ENCODE data around the gene PTPRZ1. TPM values are rescaled to one million over a fixed set of nuclear protein-coding genes. Genes with fewer than 3 reads are reported as not detected.

Gene PTPRZ1
- total and polyA plus RNA-seq, 2 donors (not counting 1 experiment from before 2014, with no cell fraction given) = not detected

- Mint-ChIP-seq H3K27me3 (no peaks in the 10 kb centered on the region), H3K4me1 (no peaks in the 10 kb centered on the region), H3K4me3 (no peak overlapping the region), H3K9me3 (ENCODE audit: insufficient read depth) (no peaks in the 10 kb centered on the region), H3K27ac (no peak overlapping the region)
- intact Hi-C loops (cut with micrococcal nuclease) = no loop called here
- DNase-seq (no peak), ATAC-seq (ENCODE audit: low read depth) (no peak)
- H4K20me1 ChIP-seq (ENCODE audit: control insufficient read depth, insufficient read depth, low read length, poor library complexity, severe bottlenecking) = no peaks in the 10 kb centered on the region
- no peak overlapping the region for H3K27ac ChIP-seq (ENCODE audit: low read length in 2 of 2)
- no peaks in the 10 kb centered on the region for H3K9me3 ChIP-seq (ENCODE audit: control extremely low read depth in 1 of 3, control insufficient read depth in 2 of 3, insufficient read depth in 1 of 3, low read length in 2 of 3)
- TF ChIP-seq EZH2 (IDR thresholded peaks at IDR 0.05; ENCODE audit: borderline replicate concordance, insufficient read depth, low read depth, low read length, poor library complexity, severe bottlenecking) (no peak), CTCF (IDR thresholded peaks at IDR 0.05) (no peak)
- WGBS (ENCODE audit: insufficient coverage) = 77% methylated on average over 3 of the region's 6 CpGs
- POLR2A ChIA-PET = no interaction called here
- H3K9ac ChIP-seq (ENCODE audit: low read length) = no peak overlapping the region
- no peak overlapping the region for H3K4me3 ChIP-seq (ENCODE audit: control extremely low read depth in 1 of 5, extremely low read depth in 1 of 5, insufficient read depth in 1 of 5, low read depth in 2 of 5, low read length in 4 of 5)
- CTCF ChIA-PET = no interaction called here
- no peak overlapping the region for H3K4me2 ChIP-seq (replicated peaks; ENCODE audit: low read depth, low read length, poor library complexity, severe bottlenecking)
- H3K79me2 ChIP-seq (ENCODE audit: control insufficient read depth, insufficient read depth, low read length) = no peaks in the 10 kb centered on the region
- H3K36me3 ChIP-seq (replicated peaks in 1 of 2; ENCODE audit: control extremely low read depth in 1 of 2, control insufficient read depth in 1 of 2, extremely low read depth in 1 of 2, insufficient read depth in 2 of 2, low read length in 1 of 2) = no peaks in the 10 kb centered on the region
- H3K27me3 ChIP-seq (replicated peaks in 1 of 4; ENCODE audit: control extremely low read depth in 1 of 4, control insufficient read depth in 3 of 4, insufficient read depth in 4 of 4, low read length in 3 of 4) = no peaks in the 10 kb centered on the region
- H3K4me1 ChIP-seq (ENCODE audit: control insufficient read depth in 2 of 2, insufficient read depth in 2 of 2, low read length in 2 of 2) = no peaks in the 10 kb centered on the region
- no peak overlapping the region for H2AFZ ChIP-seq (ENCODE audit: insufficient read depth, low read depth, low read length, poor library complexity, severe bottlenecking)
Observed at GRCh38 chr7:121936951-121937623, 64.1 kb downstream of the PTPRZ1 start.

- H3K27ac Mint-ChIP-seq = no peak overlapping the region
- ChIA-PET POLR2A (no interaction called here), CTCF (no interaction called here)
- no peak overlapping the region for H3K27ac ChIP-seq (ENCODE audit: low read length in 2 of 2)
- no peak overlapping the region for H3K4me2 ChIP-seq (replicated peaks; ENCODE audit: low read depth, low read length, poor library complexity, severe bottlenecking)
- no peaks in the 10 kb centered on the region for H3K27me3 Mint-ChIP-seq
- H3K27me3 ChIP-seq (replicated peaks in 1 of 4; ENCODE audit: control extremely low read depth in 1 of 4, control insufficient read depth in 3 of 4, insufficient read depth in 4 of 4, low read length in 3 of 4) = no peaks in the 10 kb centered on the region
- H3K9ac ChIP-seq (ENCODE audit: low read length) = no peak overlapping the region
- H3K9me3 Mint-ChIP-seq (ENCODE audit: insufficient read depth) = no peaks in the 10 kb centered on the region
- H2AFZ ChIP-seq (ENCODE audit: insufficient read depth, low read depth, low read length, poor library complexity, severe bottlenecking) = no peak overlapping the region
- H4K20me1 ChIP-seq (ENCODE audit: control insufficient read depth, insufficient read depth, low read length, poor library complexity, severe bottlenecking) = no peaks in the 10 kb centered on the region
- intact Hi-C loops (cut with micrococcal nuclease) = no loop called here
- DNase-seq (no peak), ATAC-seq (ENCODE audit: low read depth) (no peak)
- TF ChIP-seq CTCF (IDR thresholded peaks at IDR 0.05) (no peak), EZH2 (IDR thresholded peaks at IDR 0.05; ENCODE audit: borderline replicate concordance, insufficient read depth, low read depth, low read length, poor library complexity, severe bottlenecking) (no peak)
- no peaks in the 10 kb centered on the region for H3K4me1 ChIP-seq (ENCODE audit: control insufficient read depth in 2 of 2, insufficient read depth in 2 of 2, low read length in 2 of 2)
- H3K4me3 Mint-ChIP-seq = no peak overlapping the region
- WGBS (ENCODE audit: insufficient coverage) = 0% methylated on average over 2 of the region's 4 CpGs
- no peaks in the 10 kb centered on the region for H3K36me3 ChIP-seq (replicated peaks in 1 of 2; ENCODE audit: control extremely low read depth in 1 of 2, control insufficient read depth in 1 of 2, extremely low read depth in 1 of 2, insufficient read depth in 2 of 2, low read length in 1 of 2)
- no peaks in the 10 kb centered on the region for H3K4me1 Mint-ChIP-seq
- no peaks in the 10 kb centered on the region for H3K79me2 ChIP-seq (ENCODE audit: control insufficient read depth, insufficient read depth, low read length)
- no peak overlapping the region for H3K4me3 ChIP-seq (ENCODE audit: control extremely low read depth in 1 of 5, extremely low read depth in 1 of 5, insufficient read depth in 1 of 5, low read depth in 2 of 5, low read length in 4 of 5)
- H3K9me3 ChIP-seq (ENCODE audit: control extremely low read depth in 1 of 3, control insufficient read depth in 2 of 3, insufficient read depth in 1 of 3, low read length in 2 of 3) = no peaks in the 10 kb centered on the region
Observed at GRCh38 chr7:121938429-121938996, 65.6 kb downstream of the PTPRZ1 start.

Measured in B cell (primary cell).